Fibroblast of peridontal ligament (primary cell): Measurements from ENCODE around the gene AIF1L.

ENCODE experiments used
- DNase-seq: peaks from one replicate; pipeline ENCODE4 v3.0.0-alpha.2; 2010; ENCODE audit errors: extremely low read depth

Gene AIF1L

GRCh38 chr9:131165523-131165922, 69.2 kb downstream of the AIF1L start:
- DNase-seq = no peak

DNA sequence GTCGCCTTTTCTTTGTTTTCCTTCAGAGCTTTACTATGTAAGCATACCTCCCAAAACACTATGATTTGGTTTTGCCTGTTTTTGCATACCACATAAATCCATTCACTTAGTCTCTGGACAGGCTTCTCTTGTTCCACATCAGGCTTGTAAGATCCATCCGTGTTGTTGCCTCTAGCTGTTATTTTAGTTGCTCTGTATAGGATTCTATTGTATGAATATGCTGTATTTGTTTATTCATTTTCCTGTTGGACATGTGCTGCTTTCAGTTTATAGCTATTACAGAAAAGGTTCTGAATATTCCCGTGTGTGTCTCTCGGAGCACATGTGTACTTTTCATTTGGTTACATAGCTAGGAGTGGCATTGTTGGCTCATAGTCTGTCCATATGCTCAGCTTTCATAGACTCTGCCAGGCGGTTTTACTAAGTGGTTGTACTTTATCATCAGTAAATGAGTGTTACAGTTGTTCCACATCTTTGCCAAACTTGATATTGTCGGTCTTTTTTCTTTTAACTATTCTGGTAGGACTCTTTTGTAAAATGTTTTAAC, 70.9 kb downstream of the AIF1L start:
- peak; percentile 27 for DNase-seq

DNA sequence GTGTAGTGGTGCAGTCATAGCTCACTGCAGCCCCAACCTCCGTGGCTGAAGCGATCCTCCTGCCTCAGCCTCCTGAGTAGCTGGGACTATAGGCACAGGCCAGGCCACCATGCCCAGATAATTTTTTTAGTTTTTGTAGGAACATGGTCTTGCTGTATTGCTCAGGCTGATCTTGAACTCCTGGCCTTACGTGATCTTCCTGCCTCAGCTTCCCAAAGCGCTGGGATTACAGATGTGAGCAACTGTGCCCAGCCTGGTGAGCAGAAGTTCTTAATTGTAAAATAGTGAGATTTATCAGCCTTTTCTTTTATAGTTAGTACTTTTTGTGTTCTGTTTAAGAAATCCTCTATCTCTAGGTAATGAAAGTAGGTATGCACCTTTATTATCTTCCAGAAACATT, 71.6 kb downstream of the AIF1L start:
- no peak for DNase-seq

DNA sequence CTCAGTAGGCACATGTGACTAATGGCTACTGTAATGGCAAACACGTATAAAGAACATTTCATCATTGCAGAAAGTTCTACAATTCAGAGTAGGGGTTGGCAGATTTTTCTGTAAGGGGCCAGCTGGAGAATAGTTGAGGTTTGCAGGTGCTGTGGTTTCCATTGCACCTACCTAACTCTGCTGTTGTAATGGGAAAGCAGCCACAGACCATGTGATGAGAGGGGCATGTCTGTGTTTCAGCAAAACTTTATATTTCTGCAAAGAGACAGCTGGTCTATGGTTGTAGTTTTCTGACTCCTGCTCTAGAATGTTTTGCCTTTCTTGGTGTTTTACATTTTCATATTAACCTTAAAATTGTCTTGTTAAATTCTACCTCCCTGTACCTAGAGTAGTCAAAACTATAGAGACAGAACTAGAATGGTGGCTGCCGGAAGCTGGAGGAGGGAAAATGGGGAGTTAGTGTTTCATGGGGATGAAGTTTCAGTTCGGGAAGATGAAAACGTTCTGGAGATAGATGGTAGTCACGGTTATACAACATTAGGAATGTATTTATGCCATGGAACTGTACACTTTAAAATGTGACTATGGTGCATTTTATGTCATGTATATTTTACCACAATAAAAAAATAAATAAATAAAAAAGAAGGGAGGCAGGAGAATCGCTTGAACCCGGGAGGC, 73.4 kb downstream of the AIF1L start:
- DNase-seq = no peak
